WERI-Rb-1 (cell line): ENCODE results near the gene EXOSC5.

Experiments used
- DNase-seq: peaks from one replicate; pipeline ENCODE4 v3.0.0-alpha.2; 2020
- H3K27ac ChIP-seq: fragments of 250-450 bp; sonication (Bioruptor Pico); 2 replicates; pipeline ENCODE4 v1.5.1; 2020; ENCODE audit warnings: mild to moderate bottlenecking, moderate library complexity
- H3K27me3 ChIP-seq: fragments of 250-450 bp; sonication (Bioruptor Pico); 2 replicates; pipeline ENCODE4 v1.5.1; 2021; ENCODE audit warnings: mild to moderate bottlenecking, low read depth, moderate library complexity; ENCODE audit not compliant: insufficient read depth, severe bottlenecking
- H3K36me3 ChIP-seq: fragments of 250-450 bp; sonication (Bioruptor Pico); 2 replicates; pipeline ENCODE4 v1.5.1; 2020; ENCODE audit warnings: mild to moderate bottlenecking, moderate library complexity
- H3K4me3 ChIP-seq: 2 replicates; pipeline ENCODE4 v1.5.1; 2011; ENCODE audit warnings: low read depth, mild to moderate bottlenecking, control low read depth, low read length
- H3K9me3 ChIP-seq: fragments of 250-450 bp; sonication (Bioruptor Pico); 2 replicates; pipeline ENCODE4 v1.5.1; 2021; ENCODE audit warnings: mild to moderate bottlenecking, moderate library complexity; ENCODE audit not compliant: severe bottlenecking
- TF ChIP-seq, protein P1 (sequence below): IDR thresholded peaks from 2 replicates; pipeline ENCODE4 v1.5.1; 2011; ENCODE audit warnings: low read depth, mild to moderate bottlenecking, control low read depth, inconsistent platforms, low read length

The EXOSC5 gene

DNA sequence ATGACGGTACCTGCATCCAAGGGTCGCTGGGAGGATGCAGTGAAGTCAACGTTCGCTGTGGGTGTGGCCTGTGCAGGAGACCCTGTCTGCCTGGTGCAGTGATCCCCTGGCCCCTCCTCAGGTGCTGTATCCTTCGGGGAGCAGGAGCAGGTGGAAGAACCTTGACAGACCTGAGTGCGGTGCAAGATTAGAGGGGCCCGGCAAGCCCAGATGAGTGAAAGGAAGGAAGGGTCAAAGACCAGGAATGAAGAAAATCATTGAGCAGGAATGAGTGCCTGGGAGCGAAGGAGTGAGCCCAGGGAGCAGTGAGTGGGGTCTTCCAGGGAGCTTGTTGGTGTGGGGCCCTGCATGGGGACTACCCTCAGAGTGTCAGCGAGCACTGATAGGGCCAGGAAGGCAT, 17.3 kb upstream of the EXOSC5 start:
- Histone ChIP-seq H3K36me3 (peaks cover 5% of the 10 kb centered on the region; the same call in 1 of the 2 replicates), H3K9me3 (no peaks in the 10 kb centered on the region), H3K27me3 (no peaks in the 10 kb centered on the region), H3K4me3 (no peak overlapping the region), H3K27ac (no peak overlapping the region)
- DNase-seq = no peak
- TF ChIP-seq, protein P1, sequence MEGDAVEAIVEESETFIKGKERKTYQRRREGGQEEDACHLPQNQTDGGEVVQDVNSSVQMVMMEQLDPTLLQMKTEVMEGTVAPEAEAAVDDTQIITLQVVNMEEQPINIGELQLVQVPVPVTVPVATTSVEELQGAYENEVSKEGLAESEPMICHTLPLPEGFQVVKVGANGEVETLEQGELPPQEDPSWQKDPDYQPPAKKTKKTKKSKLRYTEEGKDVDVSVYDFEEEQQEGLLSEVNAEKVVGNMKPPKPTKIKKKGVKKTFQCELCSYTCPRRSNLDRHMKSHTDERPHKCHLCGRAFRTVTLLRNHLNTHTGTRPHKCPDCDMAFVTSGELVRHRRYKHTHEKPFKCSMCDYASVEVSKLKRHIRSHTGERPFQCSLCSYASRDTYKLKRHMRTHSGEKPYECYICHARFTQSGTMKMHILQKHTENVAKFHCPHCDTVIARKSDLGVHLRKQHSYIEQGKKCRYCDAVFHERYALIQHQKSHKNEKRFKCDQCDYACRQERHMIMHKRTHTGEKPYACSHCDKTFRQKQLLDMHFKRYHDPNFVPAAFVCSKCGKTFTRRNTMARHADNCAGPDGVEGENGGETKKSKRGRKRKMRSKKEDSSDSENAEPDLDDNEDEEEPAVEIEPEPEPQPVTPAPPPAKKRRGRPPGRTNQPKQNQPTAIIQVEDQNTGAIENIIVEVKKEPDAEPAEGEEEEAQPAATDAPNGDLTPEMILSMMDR = no peak

DNA sequence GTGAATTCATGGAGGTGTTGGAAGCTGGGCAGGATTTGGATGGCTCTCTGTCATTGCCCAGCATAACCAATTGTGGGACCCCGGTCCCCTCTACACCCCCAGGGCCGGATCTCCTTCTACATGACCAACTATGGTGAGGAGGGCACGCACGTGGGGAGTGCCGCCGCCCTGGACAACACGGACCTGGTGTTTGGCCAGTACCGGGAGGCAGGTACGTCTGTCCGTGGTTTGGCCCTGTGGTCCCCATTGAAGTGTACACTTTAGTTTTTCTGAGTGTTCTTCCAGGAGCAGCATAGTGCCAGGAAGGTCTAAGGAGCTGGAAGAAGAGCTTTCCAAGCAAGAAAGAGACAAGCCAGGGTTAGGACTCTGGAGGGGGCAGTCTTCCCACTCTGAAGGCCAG, 16.8 kb upstream of the EXOSC5 start:
- H3K9me3 ChIP-seq = no peaks in the 10 kb centered on the region
- peaks cover 2% of the 10 kb centered on the region; the same call in 1 of the 2 replicates for H3K36me3 ChIP-seq
- H3K27ac ChIP-seq = no peak overlapping the region
- H3K27me3 ChIP-seq = no peaks in the 10 kb centered on the region
- no peak for DNase-seq
- no peak overlapping the region for H3K4me3 ChIP-seq
- TF ChIP-seq, protein P1 = no peak

DNA sequence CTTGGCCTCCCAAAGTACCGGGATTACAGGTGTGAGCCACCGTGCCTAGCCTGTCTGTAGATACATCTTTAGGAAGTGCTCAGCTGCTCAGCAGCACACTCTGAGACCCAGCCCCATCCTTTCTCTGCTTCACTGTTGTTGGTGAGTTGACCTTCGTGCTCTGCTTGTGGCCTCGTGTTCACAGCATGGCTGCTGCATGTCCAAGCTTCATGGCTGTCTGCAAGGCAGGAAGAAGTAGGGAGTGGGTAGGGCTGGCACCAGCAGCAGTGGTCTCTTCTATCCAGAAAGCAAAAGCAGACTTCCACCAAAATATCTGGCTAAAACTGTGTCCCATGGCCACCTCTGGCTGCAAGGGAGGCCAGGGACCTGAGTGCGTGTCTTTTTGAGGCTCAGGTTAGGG, 15.8 kb upstream of the EXOSC5 start:
- Histone ChIP-seq H3K4me3 (no peak overlapping the region), H3K27ac (no peak overlapping the region), H3K27me3 (no peaks in the 10 kb centered on the region), H3K36me3 (no peaks in the 10 kb centered on the region), H3K9me3 (no peaks in the 10 kb centered on the region)
- TF ChIP-seq, protein P1 = no peak
- DNase-seq = no peak

DNA sequence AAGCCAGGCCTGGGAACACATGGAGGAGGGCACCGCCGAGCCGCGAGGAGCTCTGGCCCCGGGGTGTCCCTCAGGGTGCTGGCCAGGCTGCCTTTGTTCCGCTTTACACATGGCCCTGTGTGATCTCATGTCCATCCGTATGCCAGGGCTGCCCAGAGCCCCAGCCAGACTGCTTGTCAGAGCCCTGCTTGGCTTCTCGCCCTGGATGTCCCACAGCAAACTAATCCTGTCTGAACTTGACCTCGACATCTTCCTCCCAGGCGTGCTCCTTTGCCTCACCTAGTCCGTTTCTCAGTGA, 14.8 kb upstream of the EXOSC5 start:
- Histone ChIP-seq H3K9me3 (no peaks in the 10 kb centered on the region), H3K27ac (no peak overlapping the region), H3K36me3 (no peaks in the 10 kb centered on the region), H3K27me3 (no peaks in the 10 kb centered on the region), H3K4me3 (no peak overlapping the region)
- TF ChIP-seq, protein P1 = no peak
- DNase-seq = no peak

DNA sequence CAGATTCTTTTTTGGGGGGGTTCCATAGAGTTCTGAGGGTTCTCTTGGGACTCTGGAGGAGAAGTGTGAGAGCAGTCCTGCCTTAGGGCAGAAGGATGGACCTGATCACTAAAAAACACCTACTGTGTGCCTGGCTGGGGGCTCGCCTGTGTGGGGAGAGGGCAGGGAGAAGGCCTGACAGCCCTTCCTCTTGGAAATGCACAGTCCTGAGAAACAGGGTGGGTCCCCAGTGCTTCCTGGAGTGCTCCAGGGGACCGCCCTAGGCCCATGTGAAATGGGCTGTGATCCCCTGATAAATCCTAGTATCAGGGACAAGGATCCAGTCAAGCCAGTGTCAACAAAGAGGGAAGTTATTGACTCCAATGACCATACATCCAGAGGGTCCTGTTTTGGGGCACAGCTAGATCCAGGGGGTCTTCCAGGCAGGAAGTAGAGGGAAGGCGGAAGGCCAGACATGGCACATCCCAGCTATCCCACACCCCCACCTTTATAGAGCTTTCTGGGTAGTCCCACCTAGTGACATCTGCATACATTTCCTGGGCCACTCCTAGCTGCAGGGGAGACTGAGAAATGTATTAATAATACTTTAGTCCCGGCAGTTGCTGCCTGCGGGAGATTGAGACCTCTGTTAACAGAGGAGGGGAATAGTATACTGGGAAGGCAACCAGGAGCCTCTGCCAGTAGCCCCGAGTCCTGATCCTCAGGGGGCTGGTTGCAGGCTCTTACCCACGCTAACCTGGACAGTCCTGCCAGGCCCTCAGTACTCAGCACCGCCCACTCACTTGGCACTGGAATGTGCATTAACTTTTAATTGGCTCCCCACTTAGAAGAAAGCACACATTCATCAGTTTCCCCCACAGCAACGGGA, 14.2 kb upstream of the EXOSC5 start:
- Histone ChIP-seq H3K9me3 (no peaks in the 10 kb centered on the region), H3K36me3 (no peaks in the 10 kb centered on the region), H3K4me3 (no peak overlapping the region), H3K27me3 (no peaks in the 10 kb centered on the region), H3K27ac (no peak overlapping the region)
- no peak for DNase-seq
- TF ChIP-seq, protein P1 = no peak
